Limb (tissue), 2 donors: ENCODE results near the gene RAD23A.
"Not testable (repeated sequence)": the region's sequence is repeated elsewhere in the genome, so short reads cannot be mapped to it uniquely, and the experiment has no call there.

Source experiments
- DNase-seq, 2 donors: peaks; one replicate each; pipeline ENCODE4 v3.0.0-alpha.2; 2016; ENCODE audit errors: extremely low spot score in 2 of 2

The RAD23A gene

GRCh38 chr19:12945479-12946091, at the start of gene RAD23A:
TSS of gene RAD23A (plus strand) at chr19:12945862. CDS start at chr19:12945949, 87 bp downstream.
- peak; percentile 98 for DNase-seq

DNA sequence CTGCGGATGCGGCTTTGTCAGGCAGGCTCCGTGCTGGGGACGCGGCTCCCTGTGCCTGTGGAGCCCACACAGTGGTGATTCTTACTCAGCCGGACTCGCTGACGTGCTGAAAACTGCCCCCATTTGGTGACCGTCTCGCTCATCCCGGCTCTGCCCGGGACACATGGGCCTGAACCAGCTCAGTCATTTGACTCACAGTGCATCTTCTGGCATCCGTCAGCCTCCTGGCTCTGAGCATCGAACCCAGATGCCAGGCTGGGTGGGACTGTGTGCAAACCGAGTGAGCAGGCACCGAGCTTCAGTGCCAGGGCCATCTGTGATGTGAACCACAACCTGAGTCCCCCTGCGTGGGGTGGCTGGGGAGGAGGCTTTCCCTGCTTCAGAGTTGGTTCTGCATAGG, 49.2 kb upstream of the RAD23A start:
- no peak for DNase-seq

DNA sequence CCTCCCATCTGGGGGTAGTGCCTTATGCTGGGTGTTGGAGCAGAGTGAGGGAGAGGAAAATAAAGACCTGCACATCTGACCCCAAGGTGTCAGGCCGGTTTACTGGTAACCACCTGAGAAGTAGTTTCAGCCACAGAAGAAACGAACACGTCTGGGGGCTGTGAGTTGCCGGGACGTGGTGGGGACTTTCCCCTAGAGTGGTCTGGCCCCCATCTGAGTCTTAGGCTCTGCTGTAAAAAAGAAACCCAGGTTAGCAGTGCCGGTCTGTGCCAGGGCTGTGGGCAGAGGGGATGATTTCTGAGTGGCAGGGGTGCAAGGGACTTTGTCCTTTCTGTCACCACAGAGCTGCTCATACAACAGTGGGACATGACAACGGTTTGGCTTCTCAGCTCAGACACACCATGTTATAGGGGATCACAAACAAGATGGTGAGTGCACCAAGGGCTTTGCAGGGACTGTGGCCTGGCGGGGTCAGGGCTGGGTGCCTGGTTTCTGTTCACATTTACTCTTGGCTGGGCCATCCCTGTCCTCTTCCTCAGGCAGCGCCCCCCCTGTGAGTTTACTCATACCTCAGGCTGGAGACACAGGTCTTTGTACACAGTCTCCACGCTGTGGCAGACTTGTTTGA, 45.7 kb upstream of the RAD23A start:
- DNase-seq = no peak

GRCh38 chr19:12907166-12907565, 38.5 kb upstream of the RAD23A start:
- no peak for DNase-seq

- no peak for DNase-seq
Measured at GRCh38 chr19:12912571-12912970, 33.1 kb upstream of the RAD23A start.

DNA sequence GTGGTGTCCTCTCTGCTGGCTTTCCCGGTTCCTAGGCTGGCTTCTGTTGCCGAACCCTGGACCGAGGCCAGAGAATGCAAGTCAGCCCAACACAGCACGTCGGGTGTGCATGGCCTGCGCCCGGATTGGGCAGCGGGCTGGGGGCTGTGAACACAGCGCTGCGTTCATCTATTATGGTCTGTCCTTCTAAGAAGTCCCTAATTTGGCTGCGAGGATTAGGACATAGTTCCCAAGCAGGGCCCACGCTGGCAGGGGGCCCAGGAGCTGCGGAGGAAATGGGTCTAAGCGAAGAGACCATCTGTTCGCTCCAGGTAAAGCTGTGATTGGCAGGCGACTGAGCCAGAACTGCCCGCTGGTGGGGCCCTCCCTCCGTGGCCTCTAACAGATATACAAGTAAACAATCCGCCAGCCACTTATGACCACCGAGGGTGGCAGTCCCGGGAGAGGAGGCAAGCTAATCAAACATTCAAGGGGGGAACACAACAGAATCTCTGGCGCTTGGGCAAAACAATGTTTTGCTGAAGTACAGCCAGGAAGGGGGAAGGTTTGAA, 32.6 kb upstream of the RAD23A start:
- peak; percentile 84 to 89 for DNase-seq

GRCh38 chr19:12913851-12914690, 31.6 kb upstream of the RAD23A start:
- no peak for DNase-seq

DNA sequence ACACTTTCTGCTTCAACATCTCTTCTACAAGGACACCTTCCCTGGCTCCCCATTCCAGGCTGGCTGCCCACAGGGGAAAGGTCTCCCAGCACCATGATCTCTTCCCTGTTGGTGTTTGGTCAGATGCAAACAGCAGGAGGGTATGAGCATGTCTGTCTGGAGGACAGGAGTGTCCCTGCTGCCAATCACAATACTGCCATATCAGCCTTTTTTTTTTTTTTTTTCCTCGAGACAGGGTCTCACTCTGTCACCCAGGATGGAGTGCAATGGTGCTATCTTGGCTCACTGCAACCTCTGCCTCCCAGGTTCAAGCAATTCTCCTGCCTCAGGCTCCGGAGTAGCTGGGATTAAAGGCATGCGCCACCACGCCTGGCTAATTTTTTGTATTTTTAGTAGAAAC, 29.8 kb upstream of the RAD23A start:
- not testable (repeated sequence) for DNase-seq

DNA sequence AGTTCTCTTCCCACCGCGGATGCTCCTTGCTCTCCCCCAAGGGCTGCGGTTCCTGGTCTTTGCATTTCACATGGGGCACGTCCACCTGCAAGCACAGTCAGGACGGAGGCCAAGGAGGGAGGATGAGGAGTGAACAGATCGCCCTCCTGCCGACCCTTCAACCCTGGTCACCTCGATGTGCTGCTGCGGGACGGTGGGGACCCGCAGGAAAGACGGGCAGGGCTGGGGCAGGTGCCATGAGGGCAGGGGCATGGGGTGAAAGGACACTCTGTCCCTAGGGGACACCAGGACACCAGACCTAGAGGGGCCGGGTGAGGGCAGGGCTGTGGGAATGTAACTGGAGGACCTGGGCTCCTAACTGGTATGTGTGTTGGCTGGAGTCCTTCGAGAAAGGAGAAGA, 27.4 kb upstream of the RAD23A start:
- DNase-seq = no peak

- no peak for DNase-seq
Measured at GRCh38 chr19:12921047-12921446, 24.6 kb upstream of the RAD23A start.

GRCh38 chr19:12922959-12923358, 22.7 kb upstream of the RAD23A start:
- no peak for DNase-seq

- DNase-seq = no peak
Measured at GRCh38 chr19:12924621-12925310, 20.9 kb upstream of the RAD23A start.

GRCh38 chr19:12930002-12930645, 15.5 kb upstream of the RAD23A start:
- no peak for DNase-seq

DNA sequence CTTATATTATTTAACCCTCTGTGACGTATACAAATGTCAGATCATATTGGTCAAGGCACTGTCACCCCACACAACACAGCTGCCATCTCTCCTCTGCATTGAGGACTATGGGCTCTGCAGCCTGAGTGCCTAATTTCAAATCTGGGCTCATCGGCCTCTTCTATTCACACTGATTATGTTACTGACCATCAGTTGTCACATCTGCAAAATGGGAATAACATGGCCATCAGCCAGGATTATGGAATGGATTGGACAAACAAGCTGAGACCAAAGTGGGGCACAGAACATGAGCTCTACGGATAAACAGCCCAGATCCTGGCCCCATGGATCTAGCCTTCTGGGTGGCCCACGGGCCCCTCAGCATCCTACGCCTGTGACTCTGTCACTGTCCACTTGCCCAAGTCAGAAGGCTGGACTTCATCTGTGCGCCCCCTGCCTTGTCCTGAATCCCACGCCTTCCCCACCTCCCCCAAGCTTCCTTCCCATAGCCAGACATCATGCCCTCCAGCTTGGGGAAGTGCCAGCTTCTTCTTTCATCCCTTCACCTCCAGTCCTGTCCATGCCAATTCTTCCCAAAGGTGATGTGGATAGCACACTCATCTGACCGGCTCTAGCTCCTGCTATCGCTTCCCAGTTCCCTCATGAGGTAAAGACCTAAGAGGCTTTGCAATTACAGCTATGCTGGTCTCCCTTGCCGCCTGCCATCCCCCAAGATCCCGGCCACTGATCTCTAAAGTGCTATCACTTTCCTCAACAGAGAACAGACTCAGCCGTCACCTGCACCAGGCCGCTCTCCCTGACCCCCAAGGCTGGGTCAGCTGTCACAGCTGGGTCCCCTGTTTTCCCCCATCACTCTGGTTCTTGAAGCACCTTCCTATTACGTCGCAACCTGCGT, 13.0 kb upstream of the RAD23A start:
- no peak for DNase-seq

GRCh38 chr19:12933287-12934072, 12.2 kb upstream of the RAD23A start, which contains the start of gene FARSA:
TSS of gene FARSA (minus strand) at chr19:12933711. CDS start at chr19:12933696, 15 bp downstream.
- DNase-seq = peak; percentile 86 to 94

GRCh38 chr19:12935071-12935470, 10.6 kb upstream of the RAD23A start:
- DNase-seq = no peak

- DNase-seq = no peak
Measured at GRCh38 chr19:12936582-12936981, 9.1 kb upstream of the RAD23A start.

DNA sequence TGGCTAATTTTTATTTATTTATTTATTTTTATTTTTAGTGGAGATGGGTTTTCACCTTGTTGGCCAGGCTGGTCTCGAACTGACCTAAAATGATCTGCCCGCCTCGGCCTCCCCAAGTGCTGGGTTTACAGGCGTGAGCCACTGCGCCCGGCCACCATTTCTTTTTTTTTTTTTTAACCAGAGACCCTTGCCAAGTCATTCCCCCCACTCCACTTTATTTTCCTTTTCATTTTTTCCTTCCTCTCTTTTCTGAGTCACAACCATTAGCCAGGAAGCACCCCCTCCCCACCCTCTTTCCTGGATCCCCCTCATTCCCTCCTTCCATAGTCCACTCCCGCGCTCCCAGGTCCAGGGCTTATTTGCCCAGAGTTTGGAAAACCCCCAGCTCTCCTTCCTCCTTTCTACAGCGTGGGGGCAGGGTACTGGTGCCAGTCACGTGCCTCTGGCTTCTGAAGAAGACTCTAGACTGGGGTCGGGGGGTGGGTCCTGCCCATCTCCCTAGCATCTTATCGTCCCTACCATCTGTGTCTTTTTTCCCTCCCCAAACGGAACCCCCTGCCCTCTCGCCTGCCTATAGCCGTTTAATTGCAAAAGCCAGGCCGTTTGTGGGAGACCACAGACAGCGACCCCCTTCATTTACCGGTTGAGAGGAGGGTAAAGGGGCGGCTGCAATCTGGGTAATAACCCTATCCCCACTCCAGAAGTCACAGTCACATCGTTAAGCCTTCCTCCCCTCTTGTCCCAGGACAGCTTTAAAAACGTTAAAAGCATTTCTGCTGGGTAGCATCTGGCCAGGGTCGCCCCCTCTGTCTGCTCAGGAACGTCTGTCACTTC, 8.4 kb upstream of the RAD23A start:
- peak in 1 of 2 donors; percentile 54 for DNase-seq
